Gastroesophageal sphincter (tissue), 3 donors: ENCODE results near the gene IRF3.

ENCODE experiments used
- EP300 ChIP-seq: sonication (generic); formaldehyde crosslinking; IDR thresholded peaks from one replicate; pipeline ENCODE4 v1.6.1; 2017; ENCODE audit warnings: antibody characterized with exemption, mild to moderate bottlenecking
- TF ChIP-seq, protein P1 (sequence below), 4 experiments: fragments of 200-600 bp in 2 of 4; fragments of 450-650 bp in 2 of 4; sonication (generic) in 1 of 4; IDR thresholded peaks; one replicate each; pipeline ENCODE4 v1.5.1; 2017 to 2019; ENCODE audit warnings: antibody characterized with exemption in 4 of 4, mild to moderate bottlenecking in 2 of 4, moderate library complexity in 2 of 4

DNA sequence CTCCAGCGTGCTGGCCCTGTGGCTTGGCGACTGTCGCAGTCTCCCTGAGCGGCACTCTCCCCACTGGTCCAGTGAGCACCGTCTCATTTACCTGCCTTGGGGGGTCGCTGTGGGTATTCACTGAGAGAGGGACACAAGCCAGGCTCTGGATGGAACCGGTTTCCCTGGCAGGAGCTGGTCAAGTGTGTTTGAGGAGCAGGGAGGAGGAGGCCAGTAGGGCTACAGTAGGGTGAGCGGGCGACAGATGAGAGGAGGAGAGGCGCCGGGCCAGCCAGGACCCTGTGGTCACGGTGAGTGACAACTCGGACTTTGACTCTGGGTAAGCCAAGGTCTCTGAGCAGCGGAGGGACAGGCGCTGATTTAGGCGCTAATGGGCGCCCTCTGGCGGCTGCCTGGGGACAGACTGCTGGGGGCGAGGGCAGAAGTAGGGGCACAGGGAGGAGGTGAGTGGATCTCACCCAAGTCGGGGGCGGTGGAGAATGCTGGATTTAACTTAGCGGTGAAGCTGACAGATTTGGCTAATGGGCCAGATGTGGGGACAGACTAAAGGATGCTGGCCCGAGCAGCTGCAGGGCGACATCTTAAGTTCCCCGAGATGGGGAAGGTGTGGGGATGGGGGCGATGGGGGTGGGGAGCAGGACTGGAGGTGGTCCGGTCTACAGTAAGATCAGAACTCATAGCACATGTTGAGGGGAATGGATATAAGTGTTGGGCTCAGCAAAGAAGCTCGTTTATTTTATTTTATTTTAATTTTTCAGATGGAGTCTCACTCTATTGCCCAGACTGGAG, 6.7 kb upstream of the IRF3 start:
- no peak for TF ChIP-seq EP300
- TF ChIP-seq, protein P1, sequence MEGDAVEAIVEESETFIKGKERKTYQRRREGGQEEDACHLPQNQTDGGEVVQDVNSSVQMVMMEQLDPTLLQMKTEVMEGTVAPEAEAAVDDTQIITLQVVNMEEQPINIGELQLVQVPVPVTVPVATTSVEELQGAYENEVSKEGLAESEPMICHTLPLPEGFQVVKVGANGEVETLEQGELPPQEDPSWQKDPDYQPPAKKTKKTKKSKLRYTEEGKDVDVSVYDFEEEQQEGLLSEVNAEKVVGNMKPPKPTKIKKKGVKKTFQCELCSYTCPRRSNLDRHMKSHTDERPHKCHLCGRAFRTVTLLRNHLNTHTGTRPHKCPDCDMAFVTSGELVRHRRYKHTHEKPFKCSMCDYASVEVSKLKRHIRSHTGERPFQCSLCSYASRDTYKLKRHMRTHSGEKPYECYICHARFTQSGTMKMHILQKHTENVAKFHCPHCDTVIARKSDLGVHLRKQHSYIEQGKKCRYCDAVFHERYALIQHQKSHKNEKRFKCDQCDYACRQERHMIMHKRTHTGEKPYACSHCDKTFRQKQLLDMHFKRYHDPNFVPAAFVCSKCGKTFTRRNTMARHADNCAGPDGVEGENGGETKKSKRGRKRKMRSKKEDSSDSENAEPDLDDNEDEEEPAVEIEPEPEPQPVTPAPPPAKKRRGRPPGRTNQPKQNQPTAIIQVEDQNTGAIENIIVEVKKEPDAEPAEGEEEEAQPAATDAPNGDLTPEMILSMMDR (IDR thresholded peaks at IDR 0.05): peak in 3 of 4 experiments; percentile 80 to 91 (median 81)
